ENCODE results near the gene HOXB2.

The HOXB2 gene

GRCh38 chr17:48565925-48566710 lies 21.2 kb upstream of the HOXB2 start:
- DNase-seq (ENCODE audit: low read depth in 3 of 3) = no peak

- no peak for DNase-seq (ENCODE audit: low read depth in 3 of 3)
Measured at GRCh38 chr17:48565022-48565554, 20.2 kb upstream of the HOXB2 start.

GRCh38 chr17:48564188-48565021 lies 19.5 kb upstream of the HOXB2 start:
- DNase-seq (ENCODE audit: low read depth in 3 of 3) = no peak

GRCh38 chr17:48563867-48564187 lies 18.9 kb upstream of the HOXB2 start:
- DNase-seq (ENCODE audit: low read depth in 3 of 3) = no peak

- no peak for DNase-seq (ENCODE audit: low read depth in 3 of 3)
Measured at GRCh38 chr17:48563385-48563838, 18.5 kb upstream of the HOXB2 start.

- DNase-seq (ENCODE audit: low read depth in 3 of 3) = no peak
Measured at GRCh38 chr17:48562934-48563333, 18.0 kb upstream of the HOXB2 start.

GRCh38 chr17:48561884-48562810 lies 17.2 kb upstream of the HOXB2 start:
- DNase-seq (ENCODE audit: low read depth in 3 of 3) = no peak

- no peak for DNase-seq (ENCODE audit: low read depth in 3 of 3)
Measured at GRCh38 chr17:48559840-48560817, 15.2 kb upstream of the HOXB2 start.

- DNase-seq (ENCODE audit: low read depth in 3 of 3) = no peak
Measured at GRCh38 chr17:48559122-48559839, 14.4 kb upstream of the HOXB2 start.

- DNase-seq (ENCODE audit: low read depth in 3 of 3) = no peak
Measured at GRCh38 chr17:48558831-48559121, 13.9 kb upstream of the HOXB2 start.

GRCh38 chr17:48558057-48558830 lies 13.3 kb upstream of the HOXB2 start:
- DNase-seq (ENCODE audit: low read depth in 3 of 3) = no peak

GRCh38 chr17:48556576-48557401 lies 11.9 kb upstream of the HOXB2 start:
- DNase-seq (ENCODE audit: low read depth in 3 of 3) = no peak

GRCh38 chr17:48556229-48556575 lies 11.3 kb upstream of the HOXB2 start:
- no peak for DNase-seq (ENCODE audit: low read depth in 3 of 3)

- no peak for DNase-seq (ENCODE audit: low read depth in 3 of 3)
Measured at GRCh38 chr17:48555258-48556228, 10.6 kb upstream of the HOXB2 start.

- no peak for DNase-seq (ENCODE audit: low read depth in 3 of 3)
Measured at GRCh38 chr17:48554412-48555257, 9.7 kb upstream of the HOXB2 start.

GRCh38 chr17:48553826-48554225 lies 8.9 kb upstream of the HOXB2 start:
- no peak for DNase-seq (ENCODE audit: low read depth in 3 of 3)
